Dermis microvascular lymphatic vessel endothelial cell (primary cell): ENCODE results near the gene ASCL4. TPM values are rescaled to one million over a fixed set of nuclear protein-coding genes. Genes with fewer than 3 reads are reported as not detected.
A peak's percentile ranks its signal among the peaks of the same experiment; 100 is the strongest.
"Not testable (repeated sequence)": the region's sequence is repeated elsewhere in the genome, so short reads cannot be mapped to it uniquely, and the experiment has no call there.

Source experiments
- DNase-seq, 2 donors: peaks; one replicate each; pipeline versions ENCODE4 v3.0.0 to v3.0.0-alpha.2; 2010; ENCODE audit warnings: low read depth in 2 of 2
- total RNA-seq: library from RNA; depleted of rRNA; stranded (reverse); fragments of >200 nt; gene quantifications from 2 replicates; pipeline ENCODE4 v1.2.1, GENCODE V29; 2014

ASCL4 gene, protein sequence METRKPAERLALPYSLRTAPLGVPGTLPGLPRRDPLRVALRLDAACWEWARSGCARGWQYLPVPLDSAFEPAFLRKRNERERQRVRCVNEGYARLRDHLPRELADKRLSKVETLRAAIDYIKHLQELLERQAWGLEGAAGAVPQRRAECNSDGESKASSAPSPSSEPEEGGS
- total RNA-seq = not detected in 2 replicates

DNA sequence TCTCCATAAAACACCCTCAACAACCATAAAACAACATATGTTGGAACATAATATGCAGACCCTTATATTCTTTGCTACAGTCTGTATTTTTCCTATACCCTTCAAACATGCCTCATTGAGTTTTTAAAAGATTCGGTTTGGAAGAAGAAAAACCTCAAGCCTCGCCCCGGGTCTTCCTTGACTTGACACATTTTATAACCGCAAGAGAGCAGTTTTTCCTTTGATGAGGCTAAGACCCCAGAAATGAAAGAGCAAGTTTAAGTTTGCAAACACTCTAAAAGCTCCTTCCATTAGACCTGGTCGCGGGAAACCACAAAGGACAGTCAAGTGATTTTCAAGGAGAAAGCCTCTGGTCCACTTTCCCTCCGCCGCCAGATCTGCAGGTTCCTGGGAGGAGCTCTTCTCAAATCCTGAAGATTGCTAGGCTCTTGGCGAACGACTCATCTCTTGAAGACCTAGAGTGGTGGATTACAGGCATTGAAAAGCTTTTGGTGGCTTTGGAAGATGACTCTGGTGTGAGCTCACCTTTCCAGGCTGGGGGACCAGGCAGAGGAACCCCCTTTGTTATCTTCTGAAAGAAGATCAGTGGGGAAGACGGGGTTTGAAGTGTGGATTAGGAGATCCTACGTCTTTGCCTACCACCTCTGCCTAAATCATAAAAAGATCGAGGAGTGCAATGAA lies at the start of gene ASCL4:
Gene ASCL4 (plus strand): TSS at position 356 of the 681 bp plus-strand sequence. CDS start 515 bp downstream, outside the sequence.
- no peak for DNase-seq

DNA sequence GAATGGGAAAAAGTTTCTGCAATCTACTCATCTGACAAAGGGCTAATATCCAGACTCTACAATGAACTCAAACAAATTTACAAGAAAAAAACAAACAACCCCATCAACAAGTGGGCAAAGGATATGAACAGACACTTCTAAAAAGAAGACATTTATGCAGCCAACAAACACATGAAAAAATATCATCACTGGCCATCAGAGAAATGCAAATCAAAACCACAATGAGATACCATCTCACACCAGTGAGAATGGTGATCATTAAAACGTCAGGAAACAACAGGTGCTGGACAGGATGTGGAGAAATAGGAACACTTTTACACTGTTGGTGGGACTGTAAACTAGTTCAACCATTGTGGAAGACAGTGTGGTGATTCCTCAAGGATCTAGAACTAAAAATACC lies 47.2 kb upstream of the ASCL4 start:
- DNase-seq = not testable (repeated sequence)

DNA sequence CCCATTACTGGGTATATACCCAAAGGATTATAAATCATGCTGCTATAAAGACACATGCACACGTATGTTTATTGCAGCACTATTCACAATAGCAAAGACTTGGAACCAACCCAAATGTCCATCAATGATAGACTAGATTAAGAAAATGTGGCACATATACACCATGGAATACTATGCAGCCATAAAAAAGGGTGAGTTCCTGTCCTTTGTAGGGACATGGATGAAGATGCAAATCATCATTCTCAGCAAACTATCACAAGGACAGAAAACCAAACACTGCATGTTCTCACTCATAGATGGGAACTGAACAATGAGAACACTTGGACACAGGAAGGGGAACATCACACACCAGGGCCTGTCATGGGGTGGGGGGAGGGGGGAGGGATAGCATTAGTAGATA lies 46.8 kb upstream of the ASCL4 start:
- not testable (repeated sequence) for DNase-seq

DNA sequence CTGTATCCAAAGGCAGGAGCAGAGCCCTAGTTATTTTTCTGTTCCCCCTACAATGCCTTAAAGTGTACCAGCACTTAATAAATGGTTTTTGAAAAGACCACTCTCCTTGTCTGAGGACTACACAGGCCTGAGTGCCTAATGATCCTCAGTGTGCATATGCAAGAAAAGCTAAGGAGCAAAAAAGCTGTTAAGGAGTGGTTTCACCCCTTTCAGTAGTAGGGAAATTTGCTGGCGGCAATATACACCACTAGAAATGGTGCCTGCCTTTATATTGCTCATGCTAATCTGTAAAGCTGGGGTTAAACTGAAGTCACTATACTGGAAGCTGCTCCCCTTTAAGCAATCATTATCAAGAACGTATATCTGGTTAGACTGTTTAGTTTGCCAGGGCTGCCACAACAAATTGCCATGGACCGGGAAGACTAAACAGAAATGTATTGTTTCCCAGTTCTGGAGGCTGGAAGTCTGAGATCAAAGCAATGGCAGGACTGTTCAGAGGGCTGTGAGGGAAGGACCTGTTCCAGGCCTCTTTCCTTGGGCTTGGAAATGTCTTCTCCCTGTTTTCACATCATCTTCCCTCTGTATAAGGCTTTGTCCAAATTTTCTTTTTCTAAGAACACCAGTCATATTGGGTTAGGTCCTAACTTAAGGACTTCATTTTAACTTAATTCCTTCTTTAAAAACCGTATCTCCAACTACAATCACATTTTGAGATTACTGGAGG lies 43.7 kb upstream of the ASCL4 start:
- no peak for DNase-seq

DNA sequence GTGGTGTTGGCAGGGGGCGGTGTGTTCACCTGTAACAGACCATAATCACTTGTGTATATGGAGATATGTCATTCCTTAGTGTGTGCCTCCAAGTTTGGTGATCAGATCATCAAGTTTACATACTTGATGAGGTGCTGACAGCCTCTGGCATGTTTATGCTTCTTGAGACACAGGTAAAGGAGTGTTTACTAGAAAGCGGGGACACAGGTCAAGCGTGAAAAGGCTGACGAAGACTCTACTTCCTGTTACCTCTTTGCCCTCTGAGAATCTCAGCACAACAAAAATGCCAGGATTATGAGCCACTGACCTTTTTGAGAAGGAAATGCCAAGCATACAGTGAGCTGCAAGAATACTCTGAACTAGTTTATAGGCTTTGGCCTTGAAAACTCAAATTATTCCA lies 43.1 kb upstream of the ASCL4 start:
- peak in 1 of 2 donors; percentile 25 for DNase-seq

DNA sequence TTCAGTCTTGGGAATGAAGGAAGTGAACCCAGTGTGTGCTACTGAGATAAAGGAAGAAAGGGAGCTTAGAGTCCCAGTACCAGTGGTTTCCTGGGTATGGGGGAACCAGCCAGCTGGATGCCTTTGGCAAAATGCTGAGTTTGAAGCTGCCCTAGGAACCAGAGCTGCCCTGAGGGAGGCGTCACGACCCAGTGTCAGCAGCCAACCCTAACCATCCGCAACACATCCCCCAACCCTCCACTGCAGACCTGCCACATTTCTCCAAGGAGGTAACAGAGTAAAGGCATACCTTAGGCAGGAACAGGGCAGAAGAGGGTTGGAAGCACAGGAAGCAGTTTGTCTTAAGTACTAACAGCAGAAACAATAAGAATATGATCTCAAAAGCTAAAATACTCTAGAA lies 42.1 kb upstream of the ASCL4 start:
- no peak for DNase-seq

DNA sequence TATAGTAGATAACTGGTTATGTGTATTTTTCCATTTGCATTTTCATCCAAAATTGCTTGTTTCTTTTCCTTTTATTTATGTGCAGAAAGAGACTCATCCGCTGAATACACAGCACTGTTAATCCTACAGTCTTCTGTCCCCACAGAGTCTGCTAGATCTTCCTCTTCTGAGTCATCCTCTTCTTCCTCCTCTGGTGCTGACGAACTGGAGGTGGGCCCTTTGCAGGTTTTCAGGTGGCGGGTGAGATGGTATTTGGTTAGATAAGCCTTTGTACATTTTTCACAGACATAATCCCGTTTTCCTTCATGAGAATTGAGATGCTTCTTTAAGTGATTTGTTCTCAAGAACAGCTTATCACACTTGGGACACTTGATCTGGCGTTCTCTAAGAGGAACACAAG lies 40.4 kb upstream of the ASCL4 start:
- no peak for DNase-seq

DNA sequence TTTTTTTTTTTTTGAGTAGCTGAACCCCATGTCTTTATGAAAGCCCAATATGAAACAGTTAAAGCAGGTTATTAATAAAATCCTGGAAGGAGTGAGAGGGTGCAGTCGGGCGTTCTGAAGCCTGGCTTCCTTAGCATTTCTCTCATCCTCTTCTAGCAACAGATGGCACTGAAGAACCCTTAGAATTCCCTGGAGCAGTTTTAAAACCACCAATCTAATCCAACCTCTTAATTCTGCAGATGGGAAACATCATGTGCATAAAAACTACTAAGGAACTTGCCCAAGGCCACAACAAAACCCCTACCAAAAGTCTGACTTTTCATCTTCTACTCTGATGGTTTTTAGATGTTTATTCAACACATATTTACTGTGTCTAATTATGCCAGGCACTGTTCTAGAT lies 38.7 kb upstream of the ASCL4 start:
- DNase-seq = no peak

DNA sequence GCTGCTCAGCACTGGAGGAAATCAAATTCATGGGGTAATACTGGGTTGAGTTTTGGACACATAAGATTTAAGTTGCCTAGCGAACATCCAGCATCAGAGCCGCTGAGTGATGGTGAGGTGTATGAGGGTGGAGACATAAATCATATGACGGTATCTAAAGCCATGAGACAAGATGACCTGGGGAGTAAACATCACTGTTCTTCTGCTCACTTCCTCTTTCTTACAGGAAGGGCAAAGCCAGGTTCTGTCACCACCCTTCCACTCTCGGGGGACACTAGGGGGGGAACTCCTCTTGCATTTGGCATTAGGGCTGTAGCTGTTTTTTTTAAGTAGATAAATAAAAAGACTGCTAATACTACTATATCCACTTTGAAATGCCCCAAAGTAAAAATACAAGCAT lies 37.6 kb upstream of the ASCL4 start:
- DNase-seq = no peak

DNA sequence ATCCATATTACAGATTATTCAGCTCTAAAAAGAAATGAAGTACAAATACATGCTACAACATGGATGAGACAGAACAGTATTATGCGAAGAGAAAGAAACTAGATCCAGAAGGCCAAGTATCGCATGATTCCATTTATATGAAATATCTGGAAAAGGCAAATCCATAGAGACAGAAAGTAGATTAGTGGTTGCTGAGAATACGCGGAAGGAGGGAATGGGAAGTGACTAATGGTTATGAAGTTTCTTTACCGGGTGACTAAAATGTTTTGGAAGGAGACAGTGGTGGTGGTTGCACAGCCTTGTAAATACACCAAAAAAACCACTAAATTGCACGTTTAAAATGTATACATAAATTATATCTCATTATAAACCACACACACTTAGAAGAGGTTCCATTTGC lies 26.0 kb upstream of the ASCL4 start:
- DNase-seq = peak in 1 of 2 donors; percentile 73

DNA sequence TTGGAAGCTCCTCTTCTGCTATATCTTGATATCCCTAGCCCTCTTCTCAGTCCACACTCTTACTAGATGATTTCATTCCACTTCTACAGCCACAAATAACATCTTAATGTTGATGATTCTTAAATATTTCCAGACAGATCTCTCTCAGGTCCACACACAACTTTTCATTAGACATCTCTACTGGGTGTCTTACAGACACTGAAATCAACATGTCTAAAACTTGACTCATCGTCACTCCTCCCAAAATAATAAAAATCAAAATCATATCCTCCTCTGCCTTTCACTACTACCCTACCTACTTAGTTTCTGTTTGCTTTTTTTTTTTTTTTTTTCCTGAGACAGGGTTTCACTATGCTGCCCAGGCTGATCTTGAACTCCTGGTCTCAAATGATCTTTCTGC lies 25.4 kb upstream of the ASCL4 start:
- DNase-seq = no peak

DNA sequence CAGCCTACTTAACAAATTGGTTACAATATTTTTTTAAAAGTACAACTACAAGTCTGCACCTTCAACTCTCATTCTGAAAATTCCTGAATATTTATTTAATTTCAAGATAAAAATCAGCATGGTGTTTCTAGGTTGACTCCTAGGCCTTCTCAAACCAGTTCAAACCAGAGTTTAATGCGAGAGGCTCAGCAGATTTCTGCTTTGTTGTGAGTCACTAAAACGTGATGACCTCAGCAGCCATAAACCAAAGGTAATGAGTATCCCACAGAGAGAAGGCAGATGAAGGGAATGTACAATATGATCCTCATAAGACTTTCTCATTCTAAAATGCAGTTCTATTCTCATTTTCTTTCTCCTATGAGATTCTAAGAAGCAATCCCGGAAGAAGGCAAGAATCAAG lies 15.1 kb upstream of the ASCL4 start:
- peak; percentile 48 to 75 for DNase-seq

DNA sequence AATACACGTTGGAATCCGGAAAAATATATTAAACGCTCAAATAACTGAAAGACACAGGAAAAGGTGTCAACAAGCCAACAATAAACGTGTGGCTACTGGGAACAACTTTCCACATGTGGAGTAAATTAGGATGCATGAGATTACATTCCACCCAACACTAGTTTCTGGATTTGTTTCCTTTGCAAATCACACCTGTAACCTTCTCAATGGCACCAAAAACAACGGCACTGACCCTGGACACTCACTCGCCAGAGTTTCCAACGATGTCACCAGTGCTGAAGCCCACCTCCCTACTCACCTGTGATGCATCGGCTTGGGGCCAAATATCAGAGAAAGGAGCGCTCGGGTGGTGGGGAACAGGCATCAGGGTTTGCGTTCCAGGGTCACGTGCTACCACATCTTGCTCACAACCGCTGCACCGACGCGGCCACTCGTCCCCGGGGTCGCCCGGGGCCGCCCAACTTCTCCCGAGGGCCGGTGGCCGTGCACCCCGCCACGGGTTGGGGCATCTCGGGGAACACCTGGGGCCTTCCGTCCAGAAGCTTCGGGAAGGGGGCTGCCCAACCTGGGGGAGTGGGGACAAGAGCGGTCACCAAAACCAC lies 14.2 kb upstream of the ASCL4 start:
- peak in 1 of 2 donors; percentile 30 for DNase-seq

DNA sequence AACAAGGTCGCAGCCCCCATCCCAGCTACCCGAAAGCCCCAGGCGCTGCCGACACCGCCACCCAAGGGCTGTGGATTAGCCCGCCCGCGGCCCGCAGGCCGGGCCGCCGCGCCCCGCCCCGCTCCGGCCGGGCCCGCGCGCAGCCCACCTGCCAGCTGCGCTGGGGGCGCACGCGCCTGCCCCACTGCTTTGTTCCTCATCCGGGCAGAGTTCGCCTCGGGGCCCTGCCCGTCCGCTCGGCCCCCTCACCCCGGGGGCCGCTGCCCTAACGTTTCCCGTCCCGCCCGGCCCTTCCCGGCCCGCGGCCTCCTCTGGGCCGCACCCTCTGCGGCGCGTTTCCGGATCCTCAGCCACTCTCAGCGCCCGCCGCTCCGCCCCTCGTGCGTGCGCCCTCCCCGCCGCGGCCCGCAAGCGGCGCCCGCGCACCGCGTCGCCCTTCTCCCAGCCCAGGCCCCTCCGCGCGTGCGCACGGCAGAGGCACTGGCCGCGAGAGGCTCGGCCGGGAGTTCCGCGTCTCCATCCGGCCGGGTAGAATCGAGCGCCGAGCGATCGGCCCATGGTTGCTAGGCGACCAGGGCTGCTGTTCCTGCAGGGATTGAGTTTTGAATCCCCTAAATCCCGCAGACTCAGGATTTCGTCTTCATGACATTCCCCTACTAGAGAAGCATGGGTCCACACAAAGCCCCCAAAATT lies 13.5 kb upstream of the ASCL4 start, which contains the start of gene PRDM4:
Gene PRDM4 (minus strand): TSS at position 329 of the 693 bp plus-strand sequence. CDS start 622 bp downstream, outside the sequence.
- peak; percentile 85 to 94 for DNase-seq

DNA sequence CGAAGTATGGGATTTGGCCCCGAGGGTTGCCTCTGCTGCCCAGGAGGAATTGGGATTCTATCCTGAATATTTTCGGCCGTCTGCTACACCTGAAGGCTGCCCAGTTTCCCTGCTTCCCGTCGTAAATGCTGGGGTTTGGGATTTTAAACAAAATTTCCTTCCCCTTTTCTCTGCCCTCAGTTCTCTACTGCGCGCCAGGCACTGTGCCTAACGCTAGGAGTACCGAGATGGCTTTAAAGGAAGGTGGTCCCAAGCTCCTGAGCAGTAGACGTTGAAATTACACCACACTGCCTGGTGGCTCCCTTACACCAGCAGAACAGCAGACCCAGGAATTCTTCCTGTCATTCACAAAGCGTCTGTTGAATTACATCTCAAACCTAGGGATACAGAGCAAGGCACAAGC lies 13.0 kb upstream of the ASCL4 start:
- no peak for DNase-seq

DNA sequence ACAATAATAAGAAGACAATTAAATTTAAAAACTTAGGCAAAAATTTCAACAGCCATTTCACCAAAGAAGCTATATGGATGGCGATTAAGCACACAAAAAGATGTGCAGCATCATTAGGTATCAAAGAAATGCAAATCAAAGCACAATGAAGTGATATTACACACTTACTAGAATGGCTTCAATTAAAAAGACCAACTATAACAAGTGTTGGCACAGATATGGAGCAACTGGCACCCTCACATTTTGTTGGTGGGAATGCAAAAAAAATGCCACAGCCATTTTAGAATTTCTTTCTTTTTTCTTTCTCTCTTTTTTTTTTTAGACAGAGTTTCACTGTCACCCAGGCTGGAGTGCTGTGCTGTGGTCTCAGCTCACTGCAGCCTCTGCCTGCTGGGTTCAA lies 11.6 kb upstream of the ASCL4 start:
- no peak for DNase-seq

DNA sequence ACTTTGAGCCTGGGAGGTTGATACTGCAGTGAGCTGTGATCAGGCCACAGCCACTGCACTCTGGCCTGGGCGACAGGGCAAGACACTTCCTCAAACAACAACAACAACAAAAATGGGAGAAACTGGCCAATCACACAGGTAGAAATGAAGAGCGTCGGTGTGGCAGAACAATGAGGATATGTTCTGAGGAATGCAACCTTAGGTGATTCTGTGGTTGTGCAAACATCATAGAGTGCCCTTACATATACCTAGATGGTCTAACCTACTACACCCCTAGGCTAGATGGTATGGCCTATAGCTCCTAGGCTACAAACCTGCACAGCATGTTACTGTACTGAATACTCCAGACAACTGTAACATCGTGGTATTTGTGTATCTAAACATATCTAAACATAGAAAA lies 9.9 kb upstream of the ASCL4 start:
- no peak for DNase-seq

DNA sequence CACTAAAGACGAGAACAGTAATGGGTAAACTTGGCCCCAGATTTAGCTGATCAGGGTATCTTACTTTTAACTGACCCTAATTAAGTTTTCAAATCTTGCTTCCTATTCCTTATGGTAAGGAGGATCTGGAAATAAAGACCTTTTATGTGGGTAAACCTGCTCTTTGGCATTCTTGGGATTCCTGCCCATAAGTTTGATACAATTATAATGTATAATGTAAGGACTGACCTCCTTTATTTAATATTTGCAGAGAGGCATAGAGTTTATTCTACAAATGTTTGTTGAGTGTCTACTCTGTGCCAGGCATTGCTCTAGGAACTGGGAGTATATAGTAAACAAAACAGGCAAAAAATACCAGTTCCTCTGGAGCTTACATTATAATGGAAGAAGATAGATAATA lies 9.2 kb upstream of the ASCL4 start:
- no peak for DNase-seq

DNA sequence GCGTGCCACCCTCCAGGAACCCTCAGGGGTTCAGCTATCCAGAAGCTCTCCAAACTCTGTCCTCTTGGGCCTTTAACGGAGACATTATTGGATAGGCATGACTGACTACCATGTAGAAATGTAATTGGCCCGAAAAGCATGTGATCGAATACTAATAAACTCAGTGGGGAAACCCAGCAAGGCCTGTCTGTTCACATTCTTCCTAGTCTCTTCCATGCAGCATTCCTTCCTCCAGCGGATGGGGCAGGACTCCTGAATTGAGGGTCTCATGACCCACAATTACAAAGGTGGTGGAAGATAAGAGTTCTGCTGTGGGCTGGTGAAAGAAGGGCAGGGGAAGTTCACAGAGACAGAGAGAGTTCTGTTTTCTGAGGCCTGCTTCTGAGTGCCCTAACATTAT lies 7.0 kb upstream of the ASCL4 start:
- DNase-seq = no peak

DNA sequence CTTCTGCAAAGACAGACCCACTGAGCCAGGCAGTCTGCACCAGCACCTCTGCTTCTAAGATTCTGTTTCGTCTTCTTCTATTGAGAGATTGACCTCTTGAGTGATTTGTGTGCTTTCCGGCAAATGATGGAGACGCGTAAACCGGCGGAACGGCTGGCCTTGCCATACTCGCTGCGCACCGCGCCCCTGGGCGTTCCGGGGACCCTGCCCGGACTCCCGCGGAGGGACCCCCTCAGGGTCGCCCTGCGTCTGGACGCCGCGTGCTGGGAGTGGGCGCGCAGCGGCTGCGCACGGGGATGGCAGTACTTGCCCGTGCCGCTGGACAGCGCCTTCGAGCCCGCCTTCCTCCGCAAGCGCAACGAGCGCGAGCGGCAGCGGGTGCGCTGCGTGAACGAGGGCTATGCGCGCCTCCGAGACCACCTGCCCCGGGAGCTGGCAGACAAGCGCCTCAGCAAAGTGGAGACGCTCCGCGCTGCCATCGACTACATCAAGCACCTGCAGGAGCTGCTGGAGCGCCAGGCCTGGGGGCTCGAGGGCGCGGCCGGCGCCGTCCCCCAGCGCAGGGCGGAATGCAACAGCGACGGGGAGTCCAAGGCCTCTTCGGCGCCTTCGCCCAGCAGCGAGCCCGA lies 703 bp downstream of the ASCL4 start:
- DNase-seq = no peak

DNA sequence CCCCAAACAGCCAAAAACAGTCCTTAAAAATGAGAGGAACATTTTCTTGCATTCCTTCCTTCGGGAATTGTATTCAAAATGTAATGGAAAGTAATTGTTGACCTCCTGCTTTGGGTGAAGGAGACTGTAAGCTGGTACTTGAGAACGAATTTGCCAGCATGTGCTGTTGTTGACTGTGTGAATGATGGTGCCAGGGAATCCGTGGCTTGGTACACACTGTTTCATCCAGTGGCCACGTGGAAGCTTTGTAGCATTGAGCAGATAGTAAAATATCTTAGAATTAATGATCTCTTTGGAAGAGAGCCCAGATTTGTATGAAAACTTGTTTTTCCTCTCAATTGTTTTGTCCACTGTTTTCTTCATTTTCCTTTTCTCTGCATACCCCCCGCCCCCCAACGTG lies 1.7 kb downstream of the ASCL4 start:
- no peak for DNase-seq
